WTC11 (cell line): Measurements from ENCODE around the gene TOR3A.

Experiments used
- CREB1 ChIP-seq: sonication (generic); formaldehyde crosslinking; IDR thresholded peaks from 2 replicates; pipeline ENCODE4 v1.8.0; 2023; ENCODE audit warnings: mild to moderate bottlenecking, missing genetic modification reagents
- CTCF ChIP-seq: fragments of 200-600 bp; IDR thresholded peaks from 2 replicates; pipeline ENCODE4 v1.8.0; 2022; ENCODE audit warnings: antibody characterized with exemption
- NFE2L1 ChIP-seq: sonication (generic); formaldehyde crosslinking; IDR thresholded peaks from 2 replicates; pipeline ENCODE4 v1.8.1; 2023; ENCODE audit warnings: missing genetic modification reagents
- NR2C2 ChIP-seq: sonication (generic); formaldehyde crosslinking; IDR thresholded peaks from 2 replicates; pipeline ENCODE4 v1.8.0; 2022; ENCODE audit warnings: mild to moderate bottlenecking, missing genetic modification reagents
- PREB ChIP-seq: sonication (generic); formaldehyde crosslinking; IDR thresholded peaks from 2 replicates; pipeline ENCODE4 v1.8.1; 2022; ENCODE audit warnings: mild to moderate bottlenecking, missing genetic modification reagents, moderate library complexity, borderline replicate concordance
- SMAD4 ChIP-seq: sonication (generic); formaldehyde crosslinking; IDR thresholded peaks from 2 replicates; pipeline ENCODE4 v1.8.0; 2022; ENCODE audit warnings: mild to moderate bottlenecking, missing genetic modification reagents
- ZBTB43 ChIP-seq: sonication (generic); formaldehyde crosslinking; IDR thresholded peaks from 2 replicates; pipeline ENCODE4 v1.8.1; 2023; ENCODE audit warnings: mild to moderate bottlenecking, missing genetic modification reagents
- ZNF232 ChIP-seq: sonication (generic); formaldehyde crosslinking; IDR thresholded peaks from 2 replicates; pipeline ENCODE4 v1.8.0; 2022; ENCODE audit warnings: mild to moderate bottlenecking, missing genetic modification reagents
- ZNF416 ChIP-seq: fragments of 250-450 bp; sonication (Bioruptor Pico); IDR thresholded peaks from 2 replicates; pipeline ENCODE4 v1.9.0; 2021; ENCODE audit warnings: mild to moderate bottlenecking, inconsistent platforms
- TF ChIP-seq, protein P1 (sequence below): sonication (generic); formaldehyde crosslinking; IDR thresholded peaks from 2 replicates; pipeline ENCODE4 v1.8.0; 2022; ENCODE audit warnings: mild to moderate bottlenecking, missing genetic modification reagents

DNA sequence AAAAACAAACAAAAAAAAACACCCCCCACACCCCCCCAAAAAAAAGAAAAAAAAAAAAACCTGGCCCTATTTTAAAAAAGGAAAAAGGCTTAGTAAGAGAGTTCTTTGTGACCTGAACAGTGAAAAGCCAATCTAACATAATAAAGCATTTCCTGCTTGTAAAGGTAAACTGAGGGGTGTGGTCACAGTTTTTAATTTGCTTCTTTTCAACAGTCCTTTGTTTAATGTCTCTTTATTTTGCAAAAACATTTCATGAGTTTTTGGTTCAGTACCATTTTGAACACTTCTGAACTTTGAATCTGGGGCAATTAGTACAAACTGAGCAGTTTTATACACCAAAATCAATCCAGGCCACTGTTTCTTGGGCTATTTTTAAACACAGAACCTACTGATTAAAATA lies 37.6 kb downstream of the TOR3A start:
- TF ChIP-seq, protein P1, sequence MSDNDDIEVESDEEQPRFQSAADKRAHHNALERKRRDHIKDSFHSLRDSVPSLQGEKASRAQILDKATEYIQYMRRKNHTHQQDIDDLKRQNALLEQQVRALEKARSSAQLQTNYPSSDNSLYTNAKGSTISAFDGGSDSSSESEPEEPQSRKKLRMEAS (CRISPR knock-in tag) = no peak
- TF ChIP-seq SMAD4 (no peak), CTCF (no peak), ZNF232 (CRISPR knock-in tag) (no peak), ZBTB43 (CRISPR knock-in tag) (no peak), NFE2L1 (CRISPR knock-in tag) (no peak), CREB1 (CRISPR knock-in tag) (no peak), NR2C2 (no peak), ZNF416 (CRISPR knock-in tag) (no peak), PREB (CRISPR knock-in tag) (no peak)
